Measurements from ENCODE around the gene E2F3.

The E2F3 gene

GRCh38 chr6:20402092-20402341 lies 338 bp downstream of the E2F3 start:
- no peak for DNase-seq (ENCODE audit: extremely low read depth in 1 of 2, low read depth in 1 of 2)

GRCh38 chr6:20402342-20403069 lies 827 bp downstream of the E2F3 start:
- DNase-seq (ENCODE audit: extremely low read depth in 1 of 2, low read depth in 1 of 2) = peak in 1 of 2 donors; percentile 15

- peak; percentile 89 to 92 for DNase-seq (ENCODE audit: extremely low read depth in 1 of 2, low read depth in 1 of 2)
These were observed 1.5 kb downstream of the E2F3 start for GRCh38 chr6:20403070-20403765.

GRCh38 chr6:20403766-20404640 lies 2.3 kb downstream of the E2F3 start:
- peak; percentile 68 to 77 for DNase-seq (ENCODE audit: extremely low read depth in 1 of 2, low read depth in 1 of 2)

GRCh38 chr6:20404641-20405032 lies 3.0 kb downstream of the E2F3 start:
- DNase-seq (ENCODE audit: extremely low read depth in 1 of 2, low read depth in 1 of 2) = peak in 1 of 2 donors; percentile 52

GRCh38 chr6:20408851-20409250 lies 7.2 kb downstream of the E2F3 start:
- DNase-seq (ENCODE audit: extremely low read depth in 1 of 2, low read depth in 1 of 2) = no peak

- no peak for DNase-seq (ENCODE audit: extremely low read depth in 1 of 2, low read depth in 1 of 2)
These were observed 7.8 kb downstream of the E2F3 start for GRCh38 chr6:20409427-20409971.

GRCh38 chr6:20411544-20411943 lies 9.9 kb downstream of the E2F3 start:
- no peak for DNase-seq (ENCODE audit: extremely low read depth in 1 of 2, low read depth in 1 of 2)

GRCh38 chr6:20411953-20412681 lies 10.4 kb downstream of the E2F3 start:
- DNase-seq (ENCODE audit: extremely low read depth in 1 of 2, low read depth in 1 of 2) = no peak

- no peak for DNase-seq (ENCODE audit: extremely low read depth in 1 of 2, low read depth in 1 of 2)
These were observed 11.0 kb downstream of the E2F3 start for GRCh38 chr6:20412682-20413073.

GRCh38 chr6:20413826-20414225 lies 12.1 kb downstream of the E2F3 start:
- DNase-seq (ENCODE audit: extremely low read depth in 1 of 2, low read depth in 1 of 2) = no peak

GRCh38 chr6:20414711-20415110 lies 13.0 kb downstream of the E2F3 start:
- DNase-seq (ENCODE audit: extremely low read depth in 1 of 2, low read depth in 1 of 2) = no peak

- no peak for DNase-seq (ENCODE audit: extremely low read depth in 1 of 2, low read depth in 1 of 2)
These were observed 13.6 kb downstream of the E2F3 start for GRCh38 chr6:20415304-20415703.

- no peak for DNase-seq (ENCODE audit: extremely low read depth in 1 of 2, low read depth in 1 of 2)
These were observed 14.2 kb downstream of the E2F3 start for GRCh38 chr6:20415712-20416454.

- DNase-seq (ENCODE audit: extremely low read depth in 1 of 2, low read depth in 1 of 2) = no peak
These were observed 15.1 kb downstream of the E2F3 start for GRCh38 chr6:20416567-20417345.

- no peak for DNase-seq (ENCODE audit: extremely low read depth in 1 of 2, low read depth in 1 of 2)
These were observed 16.1 kb downstream of the E2F3 start for GRCh38 chr6:20417819-20418218.

- no peak for DNase-seq (ENCODE audit: extremely low read depth in 1 of 2, low read depth in 1 of 2)
These were observed 24.8 kb downstream of the E2F3 start for GRCh38 chr6:20426177-20427082.

- no peak for DNase-seq (ENCODE audit: extremely low read depth in 1 of 2, low read depth in 1 of 2)
These were observed 26.2 kb downstream of the E2F3 start for GRCh38 chr6:20427856-20428255.

Data from stimulated activated CD8-positive, alpha-beta memory T cell treated with anti-CD3 and anti-CD28 coated beads, Interleukin-7, amount 100 ng/mL, for 48 hours (primary cell).